Measurements from ENCODE around the gene KLK2.

DNA sequence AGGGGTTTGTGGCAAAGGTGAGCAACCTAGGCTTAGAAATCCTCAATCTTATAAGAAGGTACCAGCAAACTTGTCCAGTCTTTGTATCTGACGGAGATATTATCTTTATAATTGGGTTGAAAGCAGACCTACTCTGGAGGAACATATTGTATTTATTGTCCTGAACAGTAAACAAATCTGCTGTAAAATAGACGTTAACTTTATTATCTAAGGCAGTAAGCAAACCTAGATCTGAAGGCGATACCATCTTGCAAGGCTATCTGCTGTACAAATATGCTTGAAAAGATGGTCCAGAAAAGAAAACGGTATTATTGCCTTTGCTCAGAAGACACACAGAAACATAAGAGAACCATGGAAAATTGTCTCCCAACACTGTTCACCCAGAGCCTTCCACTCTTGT lies 3.8 kb upstream of the KLK2 start:
- TF ChIP-seq, protein P1, sequence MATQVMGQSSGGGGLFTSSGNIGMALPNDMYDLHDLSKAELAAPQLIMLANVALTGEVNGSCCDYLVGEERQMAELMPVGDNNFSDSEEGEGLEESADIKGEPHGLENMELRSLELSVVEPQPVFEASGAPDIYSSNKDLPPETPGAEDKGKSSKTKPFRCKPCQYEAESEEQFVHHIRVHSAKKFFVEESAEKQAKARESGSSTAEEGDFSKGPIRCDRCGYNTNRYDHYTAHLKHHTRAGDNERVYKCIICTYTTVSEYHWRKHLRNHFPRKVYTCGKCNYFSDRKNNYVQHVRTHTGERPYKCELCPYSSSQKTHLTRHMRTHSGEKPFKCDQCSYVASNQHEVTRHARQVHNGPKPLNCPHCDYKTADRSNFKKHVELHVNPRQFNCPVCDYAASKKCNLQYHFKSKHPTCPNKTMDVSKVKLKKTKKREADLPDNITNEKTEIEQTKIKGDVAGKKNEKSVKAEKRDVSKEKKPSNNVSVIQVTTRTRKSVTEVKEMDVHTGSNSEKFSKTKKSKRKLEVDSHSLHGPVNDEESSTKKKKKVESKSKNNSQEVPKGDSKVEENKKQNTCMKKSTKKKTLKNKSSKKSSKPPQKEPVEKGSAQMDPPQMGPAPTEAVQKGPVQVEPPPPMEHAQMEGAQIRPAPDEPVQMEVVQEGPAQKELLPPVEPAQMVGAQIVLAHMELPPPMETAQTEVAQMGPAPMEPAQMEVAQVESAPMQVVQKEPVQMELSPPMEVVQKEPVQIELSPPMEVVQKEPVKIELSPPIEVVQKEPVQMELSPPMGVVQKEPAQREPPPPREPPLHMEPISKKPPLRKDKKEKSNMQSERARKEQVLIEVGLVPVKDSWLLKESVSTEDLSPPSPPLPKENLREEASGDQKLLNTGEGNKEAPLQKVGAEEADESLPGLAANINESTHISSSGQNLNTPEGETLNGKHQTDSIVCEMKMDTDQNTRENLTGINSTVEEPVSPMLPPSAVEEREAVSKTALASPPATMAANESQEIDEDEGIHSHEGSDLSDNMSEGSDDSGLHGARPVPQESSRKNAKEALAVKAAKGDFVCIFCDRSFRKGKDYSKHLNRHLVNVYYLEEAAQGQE (IDR thresholded peaks at IDR 0.05; ENCODE audit: borderline replicate concordance in 1 of 2, low read depth in 1 of 2, low read length in 2 of 2): no peak
- TF ChIP-seq MEIS2 (CRISPR knock-in tag; IDR thresholded peaks at IDR 0.05) (no peak), EP300 (IDR thresholded peaks at IDR 0.05; ENCODE audit: low read depth in 2 of 2, low read length in 2 of 2) (no peak), EP300 (CRISPR knock-in tag; IDR thresholded peaks at IDR 0.05; ENCODE audit: borderline replicate concordance) (no peak), ARHGAP35 (CRISPR knock-in tag; IDR thresholded peaks at IDR 0.05; ENCODE audit: borderline replicate concordance) (no peak)

Measured in HepG2 (cell line).